Measurements from ENCODE around the gene CORO1A. TPM values are rescaled to one million over a fixed set of nuclear protein-coding genes. Genes with fewer than 3 reads are reported as not detected.
"Not testable (repeated sequence)": the region's sequence is repeated elsewhere in the genome, so short reads cannot be mapped to it uniquely, and the experiment has no call there.

CORO1A gene
- polyA plus RNA-seq, 3 donors: 9.2 to 15.1 (median 9.8) TPM

DNA sequence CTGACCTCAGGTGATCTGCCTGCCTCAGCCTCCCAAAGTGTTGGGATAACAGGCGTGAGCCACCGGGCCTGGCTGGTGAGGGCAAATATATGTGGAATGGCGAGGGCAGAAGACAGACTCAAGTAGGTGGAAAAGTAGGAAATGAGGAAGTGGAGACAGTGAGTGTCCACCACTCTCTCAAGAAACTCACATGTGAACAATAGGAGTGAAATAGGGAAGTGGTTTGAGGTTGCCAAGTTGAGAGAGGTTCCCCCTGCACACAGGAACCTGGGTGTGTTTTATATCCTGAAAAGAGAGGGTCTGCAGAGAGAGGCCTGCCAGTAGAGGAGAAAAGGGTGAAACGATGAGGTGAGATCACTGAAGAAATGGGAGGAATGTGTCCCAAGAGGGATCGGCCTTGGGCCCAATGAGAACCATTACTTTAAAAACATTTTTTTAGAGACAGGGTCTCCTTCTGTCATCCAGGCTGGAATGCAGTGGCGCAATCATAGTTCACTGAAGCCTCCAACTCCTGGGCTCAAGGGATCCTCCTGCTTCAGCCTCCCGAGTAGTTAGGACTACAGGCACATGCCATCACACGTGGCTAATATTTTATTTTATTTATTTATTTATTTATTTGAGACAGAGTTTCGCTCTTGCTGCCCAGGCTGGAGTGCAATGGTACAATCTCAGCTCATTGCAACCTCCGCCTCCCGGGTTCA lies 17.1 kb upstream of the CORO1A start:
- no peak for DNase-seq

DNA sequence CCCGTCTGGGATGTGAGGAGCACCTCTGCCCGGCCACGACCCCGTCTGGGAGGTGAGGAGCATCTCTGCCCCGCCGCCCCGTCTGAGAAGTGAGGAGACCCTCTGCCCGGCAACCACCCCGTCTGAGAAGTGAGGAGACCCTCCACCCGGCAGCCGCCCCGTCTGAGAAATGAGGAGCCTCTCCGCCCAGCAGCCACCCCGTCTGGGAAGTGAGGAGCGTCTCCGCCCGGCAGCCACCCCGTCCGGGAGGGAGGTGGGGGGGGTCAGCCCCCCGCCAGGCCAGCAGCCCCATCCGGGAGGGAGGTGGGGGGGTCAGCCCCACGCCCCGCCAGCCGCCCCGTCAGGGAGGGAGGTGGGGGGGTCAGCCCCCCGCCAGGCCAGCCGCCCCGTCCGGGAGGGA lies 14.7 kb upstream of the CORO1A start:
- not testable (repeated sequence) for DNase-seq

DNA sequence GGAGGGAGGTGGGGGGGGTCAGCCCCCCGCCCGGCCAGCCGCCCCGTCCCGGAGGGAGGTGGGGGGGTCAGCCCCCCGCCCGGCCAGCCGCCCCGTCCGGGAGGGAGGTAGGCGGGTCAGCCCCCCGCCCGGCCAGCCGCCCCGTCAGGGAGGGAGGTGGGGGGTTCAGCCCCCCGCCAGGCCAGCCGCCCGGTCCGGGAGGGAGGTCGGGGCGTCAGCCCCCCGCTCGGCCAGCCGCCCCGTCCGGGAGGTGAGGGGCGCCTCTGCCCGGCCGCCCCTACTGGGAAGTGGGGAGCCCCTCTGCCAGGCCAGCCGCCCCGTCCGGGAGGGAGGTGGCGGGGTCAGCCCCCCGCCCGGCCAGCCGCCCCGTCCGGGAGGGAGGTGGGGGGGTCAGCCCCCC lies 14.0 kb upstream of the CORO1A start:
- DNase-seq: not testable (repeated sequence)

DNA sequence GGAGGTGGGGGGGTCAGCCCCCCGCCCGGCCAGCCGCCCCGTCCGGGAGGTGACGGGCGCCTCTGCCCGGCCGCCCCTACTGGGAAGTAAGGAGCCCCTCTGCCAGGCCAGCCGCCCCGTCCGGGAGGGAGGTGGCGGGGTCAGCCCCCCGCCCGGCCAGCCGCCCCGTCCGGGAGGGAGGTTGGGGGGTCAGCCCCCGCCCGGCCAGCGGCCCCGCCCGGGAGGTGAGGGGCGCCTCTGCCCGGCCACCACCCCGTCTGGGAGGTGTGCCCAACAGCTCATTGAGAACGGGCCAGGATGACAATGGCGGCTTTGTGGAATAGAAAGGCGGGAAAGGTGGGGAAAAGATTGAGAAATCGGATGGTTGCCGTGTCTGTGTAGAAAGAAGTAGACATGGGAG lies 13.3 kb upstream of the CORO1A start:
- DNase-seq: not testable (repeated sequence)

DNA sequence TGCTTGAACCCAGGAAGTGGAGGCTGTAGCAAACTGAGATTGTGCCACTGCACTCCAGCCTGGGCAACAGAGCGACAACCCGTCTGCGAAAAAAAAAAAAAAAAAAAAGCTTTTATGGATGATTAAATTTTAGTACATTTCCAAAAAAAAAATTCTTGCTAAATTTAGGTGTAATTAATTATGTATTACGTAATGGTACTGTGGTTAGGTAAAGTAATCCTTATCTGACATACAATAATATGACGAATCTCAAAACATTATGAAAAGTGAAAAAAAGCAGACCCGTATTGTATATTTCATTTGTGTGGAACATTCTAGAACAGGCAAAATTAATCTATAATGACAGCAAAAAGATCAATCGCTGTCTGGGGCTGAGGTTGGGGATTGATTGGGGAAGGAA lies 10.3 kb upstream of the CORO1A start:
- no peak for DNase-seq

DNA sequence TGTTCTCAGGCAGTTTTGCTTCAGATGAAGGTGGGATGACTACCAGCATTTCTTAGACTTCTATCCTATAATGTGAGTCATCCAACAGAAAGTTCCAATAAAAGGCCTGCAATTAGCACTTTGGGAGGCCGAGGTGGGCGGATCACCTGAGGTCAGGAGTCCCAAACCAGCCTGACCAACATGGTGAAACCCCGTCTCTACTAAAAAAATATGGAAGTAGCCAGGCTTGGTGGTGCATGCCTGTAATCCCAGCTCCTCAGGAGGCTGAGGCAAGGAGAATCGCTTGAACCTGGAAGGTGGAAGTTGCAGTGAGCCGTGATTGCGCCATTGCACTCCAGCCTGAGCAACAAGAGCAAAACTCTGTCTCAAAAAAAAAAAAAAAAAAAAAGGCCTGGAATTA lies 6.5 kb upstream of the CORO1A start:
- DNase-seq: not testable (repeated sequence)

DNA sequence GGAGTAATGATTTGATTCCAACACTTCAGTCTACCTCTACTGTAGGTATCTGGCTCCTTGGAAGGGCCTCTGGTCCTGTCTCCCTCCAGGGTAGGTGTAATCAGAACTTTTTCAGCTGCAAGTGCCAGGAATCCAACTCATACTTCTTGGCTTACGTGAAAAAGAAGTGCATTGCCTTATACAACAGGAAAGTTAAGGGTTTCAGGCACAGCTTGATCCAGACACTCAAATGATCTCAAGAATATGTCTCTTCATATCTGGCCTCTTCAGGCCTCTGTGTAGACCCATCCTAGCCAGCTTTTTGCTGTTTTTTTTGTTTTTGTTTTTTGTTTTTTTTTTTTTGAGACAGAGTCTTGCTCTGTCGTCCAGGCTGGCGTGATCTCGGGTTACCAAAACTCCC lies 4.2 kb upstream of the CORO1A start:
- DNase-seq: no peak

DNA sequence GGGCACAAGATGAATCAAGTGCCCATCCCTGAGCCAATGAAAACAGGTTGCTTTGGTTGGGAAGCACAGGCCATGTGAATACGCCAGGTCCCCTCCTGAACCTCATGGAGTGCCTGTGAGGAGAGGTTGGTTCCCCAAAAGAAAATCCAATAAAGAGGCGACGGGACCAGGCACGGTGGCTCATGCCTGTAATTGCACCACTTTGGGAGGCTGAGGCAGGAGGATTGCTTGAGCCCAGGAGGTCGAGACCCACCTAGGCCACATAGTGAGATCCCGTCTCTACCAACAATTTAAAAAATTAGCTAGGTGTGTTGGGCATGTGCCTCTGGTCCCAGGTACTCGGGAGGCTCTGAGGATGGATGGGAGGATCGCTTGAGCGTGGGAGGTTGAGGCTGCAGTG lies 3.5 kb upstream of the CORO1A start:
- DNase-seq: no peak

DNA sequence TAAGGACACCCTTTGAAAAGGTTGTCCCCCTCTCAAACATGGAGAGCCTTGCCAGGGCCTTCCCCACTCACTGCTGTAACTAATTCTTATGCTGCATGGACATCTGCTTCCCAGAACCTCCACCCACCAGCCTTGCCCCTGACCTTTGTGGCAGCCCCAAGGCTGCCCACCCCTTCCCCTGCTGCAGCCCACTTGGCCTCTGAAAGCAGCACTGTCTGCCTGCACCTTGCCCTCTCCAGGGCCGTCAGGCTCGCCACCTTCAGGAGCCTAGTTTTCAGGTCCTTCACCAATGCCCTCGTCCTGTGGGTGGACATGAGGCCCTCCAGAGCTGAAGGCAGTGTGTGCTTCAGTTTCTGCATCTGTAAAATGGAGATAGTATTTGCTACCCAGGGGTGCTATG lies 2.7 kb upstream of the CORO1A start:
- no peak for DNase-seq

DNA sequence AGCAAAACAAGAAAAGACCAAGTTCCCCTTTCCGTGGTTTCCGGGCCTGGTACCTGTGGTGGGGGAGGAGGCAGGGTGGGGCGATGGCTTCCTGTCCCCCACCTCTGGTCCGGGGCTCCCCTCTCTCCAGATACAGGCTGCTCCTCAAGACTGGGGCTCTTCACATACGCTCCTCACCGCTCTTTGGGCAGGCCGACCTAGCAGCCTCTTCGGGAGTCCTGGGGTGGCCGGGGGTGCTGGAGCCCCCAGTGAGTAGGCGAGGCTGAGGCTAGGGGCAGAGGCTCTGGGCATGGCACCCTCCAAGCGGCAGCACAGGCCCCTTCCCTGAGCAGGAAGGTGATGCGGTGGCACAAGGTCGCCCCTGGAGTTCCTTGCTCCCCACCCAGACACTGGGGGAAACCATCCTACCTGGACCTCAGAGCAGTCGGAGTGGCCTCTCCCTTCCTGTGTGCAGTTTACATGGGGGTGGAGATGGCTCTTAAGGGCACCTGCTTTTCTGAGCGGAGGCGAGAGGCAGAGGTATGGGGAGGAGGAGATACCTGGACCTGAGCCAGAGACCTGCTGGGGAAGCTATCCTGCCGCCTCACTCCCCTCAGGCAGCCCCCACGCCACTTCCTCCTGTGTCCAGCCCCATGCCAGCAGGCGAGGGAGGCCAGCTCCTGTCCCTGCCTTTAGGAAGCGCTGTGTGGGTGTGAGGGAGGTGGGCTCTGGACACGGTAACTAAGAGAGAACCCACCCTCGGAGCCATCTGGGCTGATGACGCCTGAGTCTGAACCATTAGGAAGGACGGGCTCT lies 891 bp downstream of the CORO1A start:
- no peak for DNase-seq

DNA sequence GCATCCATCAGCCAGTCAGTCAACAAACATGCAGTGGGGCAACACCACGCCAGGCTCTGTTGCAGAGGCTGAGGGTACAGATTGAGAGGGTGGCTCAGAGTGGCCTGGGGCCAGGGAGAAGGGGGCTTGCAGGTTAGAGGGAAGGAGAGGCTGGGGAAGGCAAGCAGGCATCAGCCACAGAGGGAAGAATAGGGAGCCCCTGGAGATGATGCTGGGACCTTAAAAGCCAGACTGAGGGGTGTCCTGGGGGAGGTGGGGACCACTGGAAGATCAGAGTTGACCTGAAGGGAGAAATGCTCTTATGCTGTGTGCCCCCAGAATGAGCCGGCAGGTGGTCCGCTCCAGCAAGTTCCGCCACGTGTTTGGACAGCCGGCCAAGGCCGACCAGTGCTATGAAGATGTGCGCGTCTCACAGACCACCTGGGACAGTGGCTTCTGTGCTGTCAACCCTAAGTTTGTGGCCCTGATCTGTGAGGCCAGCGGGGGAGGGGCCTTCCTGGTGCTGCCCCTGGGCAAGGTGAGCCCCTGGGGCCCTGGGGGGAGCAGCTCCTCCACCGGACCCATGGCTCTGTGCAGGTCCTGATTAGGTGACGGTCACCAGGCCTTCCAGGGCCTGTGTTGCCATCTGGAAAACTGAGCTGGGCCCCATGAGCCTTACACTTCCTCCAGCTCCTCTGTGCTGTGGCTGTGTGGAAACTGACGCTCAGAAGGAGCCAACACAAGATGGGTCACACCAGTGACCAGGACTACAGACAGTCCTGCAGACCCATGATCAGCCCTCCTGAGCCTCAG lies 1.7 kb downstream of the CORO1A start:
- no peak for DNase-seq

DNA sequence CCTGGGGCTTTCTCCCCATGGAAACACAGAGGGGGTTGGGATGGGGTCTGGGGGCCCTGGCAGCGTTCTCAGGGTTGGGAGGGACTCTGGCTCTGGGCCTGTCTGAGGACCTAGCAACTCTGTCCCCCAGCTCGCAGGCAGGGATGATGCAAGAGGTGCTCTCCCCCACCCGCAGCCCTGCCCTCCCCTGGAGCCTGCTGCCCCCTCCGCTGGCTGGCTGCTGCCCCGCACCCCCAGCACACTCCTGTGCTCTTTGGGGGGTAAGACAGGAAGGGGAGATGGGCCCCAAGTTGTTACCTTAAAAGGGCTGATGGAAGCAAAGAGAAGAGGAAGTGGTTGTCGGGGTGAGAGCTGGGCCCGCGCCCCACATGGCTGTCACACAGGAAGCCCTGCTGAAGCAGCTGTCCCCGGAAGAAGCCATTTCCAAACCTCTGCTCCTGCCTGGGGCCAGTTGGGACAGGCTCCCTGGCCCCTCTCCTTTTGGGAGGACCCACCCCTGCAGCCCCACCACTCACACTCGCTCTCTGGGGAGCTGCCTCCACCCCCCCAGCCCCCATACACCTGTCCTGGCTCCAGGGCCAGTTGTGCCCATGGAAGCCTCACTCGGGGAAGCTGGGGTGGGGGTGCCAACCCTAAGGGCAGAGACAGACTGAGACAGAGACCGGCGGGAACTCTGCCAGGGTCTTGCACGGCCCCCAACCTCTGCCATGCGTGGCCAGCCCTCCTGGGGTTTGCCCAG lies 2.5 kb downstream of the CORO1A start:
- no peak for DNase-seq

DNA sequence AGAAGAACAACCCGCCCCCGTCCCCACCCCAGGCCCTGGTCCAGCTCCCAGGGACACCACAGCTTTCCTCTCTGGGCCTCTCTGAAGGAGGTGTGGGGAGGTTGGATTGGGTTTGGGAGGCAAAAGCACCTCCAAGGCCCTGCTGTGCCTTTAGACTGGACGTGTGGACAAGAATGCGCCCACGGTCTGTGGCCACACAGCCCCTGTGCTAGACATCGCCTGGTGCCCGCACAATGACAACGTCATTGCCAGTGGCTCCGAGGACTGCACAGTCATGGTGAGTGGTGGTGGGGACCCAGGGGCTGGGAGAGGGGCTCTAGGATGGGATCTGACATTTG lies 3.0 kb downstream of the CORO1A start:
- DNase-seq: no peak

DNA sequence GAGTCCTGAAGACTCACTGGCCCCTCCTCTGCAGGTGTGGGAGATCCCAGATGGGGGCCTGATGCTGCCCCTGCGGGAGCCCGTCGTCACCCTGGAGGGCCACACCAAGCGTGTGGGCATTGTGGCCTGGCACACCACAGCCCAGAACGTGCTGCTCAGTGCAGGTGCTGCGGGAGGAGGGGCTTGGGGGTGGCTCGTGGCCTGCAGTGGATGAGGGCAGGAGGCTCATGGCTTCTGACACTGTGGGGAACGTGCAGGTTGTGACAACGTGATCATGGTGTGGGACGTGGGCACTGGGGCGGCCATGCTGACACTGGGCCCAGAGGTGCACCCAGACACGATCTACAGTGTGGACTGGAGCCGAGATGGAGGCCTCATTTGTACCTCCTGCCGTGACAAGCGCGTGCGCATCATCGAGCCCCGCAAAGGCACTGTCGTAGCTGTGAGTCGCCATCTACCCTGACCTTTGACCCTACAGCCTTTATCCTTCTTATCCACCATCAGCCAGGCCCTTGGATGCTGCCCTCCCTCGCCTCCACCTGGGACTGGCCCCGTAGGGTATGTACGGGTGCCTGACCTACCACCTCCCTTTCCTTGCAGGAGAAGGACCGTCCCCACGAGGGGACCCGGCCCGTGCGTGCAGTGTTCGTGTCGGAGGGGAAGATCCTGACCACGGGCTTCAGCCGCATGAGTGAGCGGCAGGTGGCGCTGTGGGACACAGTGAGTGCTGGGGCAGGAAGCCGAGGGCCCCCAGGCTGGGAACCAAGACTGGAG lies 3.6 kb downstream of the CORO1A start:
- DNase-seq: no peak

DNA sequence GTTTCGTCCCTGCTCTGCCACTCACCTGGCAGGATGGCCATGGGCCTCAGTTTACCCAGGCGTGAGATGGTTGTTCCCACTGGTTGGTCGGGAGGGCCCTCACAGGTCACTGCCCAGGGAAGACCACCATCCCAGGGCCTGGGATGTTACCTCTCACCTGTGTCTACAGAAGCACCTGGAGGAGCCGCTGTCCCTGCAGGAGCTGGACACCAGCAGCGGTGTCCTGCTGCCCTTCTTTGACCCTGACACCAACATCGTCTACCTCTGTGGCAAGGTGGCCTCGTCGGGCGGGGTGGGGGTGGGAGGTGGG lies 4.1 kb downstream of the CORO1A start:
- DNase-seq: no peak

DNA sequence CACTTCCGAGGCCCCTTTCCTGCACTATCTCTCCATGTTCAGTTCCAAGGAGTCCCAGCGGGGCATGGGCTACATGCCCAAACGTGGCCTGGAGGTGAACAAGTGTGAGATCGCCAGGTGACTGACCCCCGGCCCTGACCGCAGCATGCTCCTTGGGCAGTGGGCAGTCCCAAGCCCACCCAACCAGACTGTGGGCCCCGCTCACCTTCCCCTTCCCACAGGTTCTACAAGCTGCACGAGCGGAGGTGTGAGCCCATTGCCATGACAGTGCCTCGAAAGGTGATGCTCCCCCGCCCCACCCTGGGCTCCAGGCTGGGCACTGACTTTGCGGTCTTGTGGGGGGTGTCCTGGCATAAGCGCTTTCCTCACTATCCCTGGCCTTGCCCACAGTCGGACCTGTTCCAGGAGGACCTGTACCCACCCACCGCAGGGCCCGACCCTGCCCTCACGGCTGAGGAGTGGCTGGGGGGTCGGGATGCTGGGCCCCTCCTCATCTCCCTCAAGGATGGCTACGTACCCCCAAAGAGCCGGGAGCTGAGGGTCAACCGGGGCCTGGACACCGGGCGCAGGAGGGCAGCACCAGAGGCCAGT lies 4.7 kb downstream of the CORO1A start:
- DNase-seq: no peak

DNA sequence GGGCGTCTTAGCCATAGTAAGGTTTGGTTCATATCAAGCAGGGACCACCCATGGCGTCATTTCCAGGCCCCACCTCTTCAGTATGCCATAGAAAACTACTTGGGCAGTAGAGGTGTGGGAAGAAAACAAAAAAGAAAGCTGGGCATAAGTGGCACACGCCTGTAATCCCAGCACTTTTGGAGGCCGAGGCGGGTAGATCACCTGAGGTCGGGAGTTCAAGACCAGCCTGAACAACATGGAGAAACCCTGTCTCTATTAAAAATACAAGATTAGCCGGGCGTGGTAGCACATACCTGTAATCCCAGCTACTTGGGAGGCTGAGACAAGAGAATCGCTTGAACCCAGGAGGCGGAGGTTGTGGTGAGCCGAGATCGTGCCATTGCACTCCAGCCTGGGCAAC lies 7.8 kb downstream of the CORO1A start:
- not testable (repeated sequence) for DNase-seq

DNA sequence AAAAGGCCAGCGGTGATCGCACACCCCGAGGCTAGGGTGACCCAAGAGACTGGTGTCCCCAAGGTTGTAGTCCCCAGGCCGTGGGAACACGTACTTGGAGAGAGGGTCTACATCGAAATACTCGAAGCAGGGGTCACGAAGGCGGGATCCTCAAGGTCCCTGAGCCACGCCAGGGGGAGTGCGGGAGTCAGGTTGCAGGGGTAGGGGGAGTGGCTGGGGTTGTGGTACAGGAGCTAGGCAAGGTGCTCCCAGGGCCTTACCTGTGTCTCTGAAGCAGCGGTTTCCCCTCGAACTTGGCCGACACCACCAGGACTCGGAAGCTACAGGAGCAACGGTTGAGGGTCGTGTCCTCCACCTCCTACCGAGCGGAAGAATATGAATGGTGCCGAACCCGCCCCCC lies 9.7 kb downstream of the CORO1A start:
- not testable (repeated sequence) for DNase-seq

DNA sequence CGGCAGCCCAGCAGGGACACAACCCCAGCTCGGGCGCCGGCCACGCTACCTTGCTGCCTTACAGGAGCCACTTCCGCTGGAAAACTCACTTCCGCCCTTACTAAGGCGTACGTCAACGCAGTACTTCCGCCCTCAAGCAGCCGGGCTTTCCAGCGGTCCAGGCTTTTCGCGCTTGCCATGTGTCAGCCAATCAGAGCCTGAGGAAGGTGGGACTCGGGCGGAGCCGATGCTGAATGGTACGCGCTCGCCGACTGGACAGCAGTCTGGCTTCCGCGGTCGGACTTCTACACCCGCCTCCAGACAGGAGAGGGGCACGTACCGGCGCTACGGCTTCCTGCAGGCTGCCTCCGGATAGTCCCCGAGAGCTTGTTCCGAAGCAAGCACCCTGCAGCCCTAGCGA lies 10.2 kb downstream of the CORO1A start, which contains the start of the genes BOLA2B and SLX1A:
BOLA2B (minus strand) TSS at position 52 of the 400 bp plus-strand sequence. CDS start 71 bp downstream, outside the sequence.
SLX1A (plus strand) TSS at position 261 of the 400 bp plus-strand sequence. CDS start 210 bp downstream, outside the sequence.
- DNase-seq: not testable (repeated sequence)

DNA sequence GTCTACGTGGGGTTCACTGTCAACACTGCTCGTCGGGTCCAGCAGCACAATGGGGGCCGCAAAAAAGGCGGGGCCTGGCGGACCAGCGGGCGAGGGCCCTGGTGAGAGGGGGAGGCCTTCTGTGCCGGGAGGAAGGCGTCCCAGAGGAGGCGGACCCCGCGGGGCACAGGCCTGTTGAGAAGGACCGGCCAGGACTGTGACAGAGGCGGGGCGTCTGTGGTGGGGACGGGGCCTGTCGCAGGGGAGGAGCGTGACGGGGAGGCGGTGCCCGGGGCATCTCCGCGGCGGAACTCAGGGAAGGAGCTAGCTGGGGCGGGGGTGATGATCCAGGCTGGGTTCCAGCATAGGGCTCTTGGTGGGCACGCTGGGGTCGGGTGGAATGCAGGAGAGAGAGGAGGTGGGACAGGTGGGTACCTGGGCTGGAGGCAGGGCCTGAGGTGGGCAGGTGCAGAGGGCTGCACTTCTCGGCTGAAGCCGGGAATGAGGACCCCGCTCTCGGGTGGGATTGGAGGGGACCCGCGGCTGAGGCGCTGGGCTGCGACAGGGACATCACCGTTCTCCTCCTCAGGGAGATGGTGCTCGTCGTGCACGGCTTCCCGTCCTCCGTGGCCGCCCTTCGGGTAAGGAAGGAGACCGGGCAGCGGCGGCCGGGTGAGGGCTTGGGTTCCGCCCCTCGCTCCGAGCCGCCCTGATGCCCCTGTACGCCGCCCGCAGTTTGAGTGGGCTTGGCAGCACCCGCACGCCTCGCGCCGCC lies 10.9 kb downstream of the CORO1A start:
- DNase-seq: not testable (repeated sequence)
